Sigmoid colon (tissue), 4 donors: Measurements from ENCODE around the gene STIM2.

Experiments used
- CTCF ChIP-seq, 4 experiments: fragments of 450-650 bp in 3 of 4; fragments of 200-600 bp in 1 of 4; IDR thresholded peaks; one replicate each; pipeline ENCODE4 v1.5.1; 2016 to 2019; ENCODE audit warnings: antibody characterized with exemption in 4 of 4, mild to moderate bottlenecking in 3 of 4, moderate library complexity in 2 of 4
- EP300 ChIP-seq, 4 donors: sonication (generic); formaldehyde crosslinking; IDR thresholded peaks; one replicate each; pipeline ENCODE4 v1.6.1; 2017; ENCODE audit warnings: antibody characterized with exemption in 4 of 4
- POLR2A ChIP-seq, 2 donors: fragments of 450-650 bp; IDR thresholded peaks; one replicate each; pipeline ENCODE4 v1.6.1; 2016; ENCODE audit warnings: antibody characterized with exemption in 2 of 2, mild to moderate bottlenecking in 2 of 2, moderate library complexity in 2 of 2
- POLR2AphosphoS5 ChIP-seq, 4 donors: sonication (generic); formaldehyde crosslinking; IDR thresholded peaks; one replicate each; pipeline ENCODE4 v1.6.1; 2017; ENCODE audit warnings: antibody characterized with exemption in 4 of 4

- TF ChIP-seq POLR2A (IDR thresholded peaks at IDR 0.05) (no peak), CTCF (IDR thresholded peaks at IDR 0.05) (no peak), POLR2AphosphoS5 (IDR thresholded peaks at IDR 0.05) (no peak), EP300 (IDR thresholded peaks at IDR 0.05) (no peak)
Observed at GRCh38 chr4:26964994-26965393, 104.4 kb downstream of the STIM2 start.
